ENCODE results near the gene EIF3D.
A peak's percentile ranks its signal among the peaks of the same experiment; 100 is the strongest.

DNA sequence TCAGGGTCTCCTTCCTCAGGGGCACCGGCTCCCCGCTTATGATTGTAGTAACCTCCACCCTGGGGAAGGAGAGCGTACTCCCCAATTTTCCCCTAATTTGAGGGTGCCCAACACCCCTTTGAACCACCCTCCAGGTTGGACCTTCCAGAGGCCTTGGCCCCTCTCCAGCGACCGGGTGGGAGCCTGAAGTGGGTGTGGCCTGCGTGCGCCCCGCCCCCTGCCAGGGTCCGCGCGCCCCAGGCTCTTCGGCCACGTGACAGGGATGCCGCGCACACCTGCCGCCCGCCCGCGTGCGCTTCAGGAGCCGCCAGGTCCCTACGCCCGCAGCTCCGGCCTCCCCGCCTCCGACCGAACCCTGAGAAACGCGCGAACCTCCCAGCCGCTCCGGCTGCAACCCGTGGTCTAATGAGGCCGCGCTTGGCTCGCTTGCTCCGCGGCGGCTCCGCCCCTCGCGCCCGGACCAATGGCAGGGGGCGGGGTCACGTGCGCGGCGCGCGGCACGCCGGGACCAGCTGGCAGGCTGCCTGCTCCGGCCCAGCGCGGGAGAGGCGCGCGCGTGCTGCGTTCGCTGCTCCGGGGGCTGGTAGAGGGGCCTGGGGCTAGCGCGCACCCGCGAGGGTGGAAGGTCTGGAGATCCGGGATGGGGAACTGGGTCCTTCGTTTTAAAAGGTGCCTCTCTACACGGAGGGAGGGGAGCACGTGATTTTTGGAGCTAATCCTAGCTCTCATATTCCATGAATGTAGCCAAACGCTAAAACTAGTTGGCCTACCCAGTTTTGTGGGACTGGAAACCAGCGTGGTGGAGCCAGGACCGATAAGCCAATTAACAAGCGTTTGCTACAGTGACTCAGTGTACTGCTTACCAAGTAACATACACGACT is 22.1 kb downstream of the EIF3D start, which contains the start of gene FOXRED2:
- TF ChIP-seq, protein P1, sequence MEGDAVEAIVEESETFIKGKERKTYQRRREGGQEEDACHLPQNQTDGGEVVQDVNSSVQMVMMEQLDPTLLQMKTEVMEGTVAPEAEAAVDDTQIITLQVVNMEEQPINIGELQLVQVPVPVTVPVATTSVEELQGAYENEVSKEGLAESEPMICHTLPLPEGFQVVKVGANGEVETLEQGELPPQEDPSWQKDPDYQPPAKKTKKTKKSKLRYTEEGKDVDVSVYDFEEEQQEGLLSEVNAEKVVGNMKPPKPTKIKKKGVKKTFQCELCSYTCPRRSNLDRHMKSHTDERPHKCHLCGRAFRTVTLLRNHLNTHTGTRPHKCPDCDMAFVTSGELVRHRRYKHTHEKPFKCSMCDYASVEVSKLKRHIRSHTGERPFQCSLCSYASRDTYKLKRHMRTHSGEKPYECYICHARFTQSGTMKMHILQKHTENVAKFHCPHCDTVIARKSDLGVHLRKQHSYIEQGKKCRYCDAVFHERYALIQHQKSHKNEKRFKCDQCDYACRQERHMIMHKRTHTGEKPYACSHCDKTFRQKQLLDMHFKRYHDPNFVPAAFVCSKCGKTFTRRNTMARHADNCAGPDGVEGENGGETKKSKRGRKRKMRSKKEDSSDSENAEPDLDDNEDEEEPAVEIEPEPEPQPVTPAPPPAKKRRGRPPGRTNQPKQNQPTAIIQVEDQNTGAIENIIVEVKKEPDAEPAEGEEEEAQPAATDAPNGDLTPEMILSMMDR (conservative IDR thresholded peaks at IDR 0.05) = no peak
- peak; percentile 73 for TF ChIP-seq ZFX (IDR thresholded peaks at IDR 0.05)
